Astrocyte (in vitro differentiated cells and primary cell): ENCODE results near the gene CROCC2.

Experiments used
- CTCF ChIP-seq: IDR thresholded peaks from 2 replicates; pipeline ENCODE4 v1.5.1; 2011; ENCODE audit warnings: low read depth, mild to moderate bottlenecking, inconsistent platforms, low read length, moderate library complexity; ENCODE audit not compliant: insufficient read depth
- EZH2 ChIP-seq: IDR thresholded peaks from 2 replicates; pipeline ENCODE4 v1.6.1; 2012; ENCODE audit warnings: mild to moderate bottlenecking, low read length, inconsistent platforms; ENCODE audit not compliant: insufficient read depth

- TF ChIP-seq CTCF (no peak), EZH2 (no peak)
Measured at GRCh38 chr2:240869956-240870875, 35.9 kb upstream of the CROCC2 start.
